Fibroblast of pulmonary artery (primary cell): ENCODE data around the gene FSHR.

Experiments used
- DNase-seq: peaks from one replicate; pipeline ENCODE4 v3.0.0-alpha.2; 2010; ENCODE audit warnings: low read depth
- H3K4me3 ChIP-seq: replicated peaks from 2 replicates; pipeline ENCODE4 v1.5.1; 2011; ENCODE audit warnings: low read depth, mild to moderate bottlenecking, control low read depth, low read length, moderate library complexity
- TF ChIP-seq, protein P1 (sequence below): IDR thresholded peaks from 2 replicates; pipeline ENCODE4 v1.5.1; 2011; ENCODE audit warnings: mild to moderate bottlenecking, control low read depth, low read length, inconsistent platforms; ENCODE audit errors: missing control alignments

FSHR gene

DNA sequence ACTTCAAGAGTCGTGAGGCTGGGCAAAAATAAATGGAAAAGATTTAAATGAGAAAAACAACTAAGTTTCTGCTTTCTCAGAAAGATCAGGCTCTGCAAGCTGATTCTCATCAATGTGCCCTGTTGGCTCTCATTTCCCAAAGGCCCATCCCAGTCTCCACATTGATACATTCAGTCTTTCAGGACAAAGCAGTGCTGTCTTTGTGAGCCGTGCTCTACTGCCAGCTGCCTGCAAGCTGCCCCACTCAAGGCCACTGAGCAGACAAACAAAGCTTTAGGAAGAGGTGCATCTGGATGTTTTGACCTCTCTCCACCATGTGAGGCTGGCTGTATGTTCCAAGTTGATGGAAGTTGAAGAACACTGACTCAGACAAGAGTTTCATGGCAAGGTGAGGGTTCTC is 48.8 kb downstream of the FSHR start:
- TF ChIP-seq, protein P1, sequence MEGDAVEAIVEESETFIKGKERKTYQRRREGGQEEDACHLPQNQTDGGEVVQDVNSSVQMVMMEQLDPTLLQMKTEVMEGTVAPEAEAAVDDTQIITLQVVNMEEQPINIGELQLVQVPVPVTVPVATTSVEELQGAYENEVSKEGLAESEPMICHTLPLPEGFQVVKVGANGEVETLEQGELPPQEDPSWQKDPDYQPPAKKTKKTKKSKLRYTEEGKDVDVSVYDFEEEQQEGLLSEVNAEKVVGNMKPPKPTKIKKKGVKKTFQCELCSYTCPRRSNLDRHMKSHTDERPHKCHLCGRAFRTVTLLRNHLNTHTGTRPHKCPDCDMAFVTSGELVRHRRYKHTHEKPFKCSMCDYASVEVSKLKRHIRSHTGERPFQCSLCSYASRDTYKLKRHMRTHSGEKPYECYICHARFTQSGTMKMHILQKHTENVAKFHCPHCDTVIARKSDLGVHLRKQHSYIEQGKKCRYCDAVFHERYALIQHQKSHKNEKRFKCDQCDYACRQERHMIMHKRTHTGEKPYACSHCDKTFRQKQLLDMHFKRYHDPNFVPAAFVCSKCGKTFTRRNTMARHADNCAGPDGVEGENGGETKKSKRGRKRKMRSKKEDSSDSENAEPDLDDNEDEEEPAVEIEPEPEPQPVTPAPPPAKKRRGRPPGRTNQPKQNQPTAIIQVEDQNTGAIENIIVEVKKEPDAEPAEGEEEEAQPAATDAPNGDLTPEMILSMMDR: no peak
- no peak for DNase-seq

DNA sequence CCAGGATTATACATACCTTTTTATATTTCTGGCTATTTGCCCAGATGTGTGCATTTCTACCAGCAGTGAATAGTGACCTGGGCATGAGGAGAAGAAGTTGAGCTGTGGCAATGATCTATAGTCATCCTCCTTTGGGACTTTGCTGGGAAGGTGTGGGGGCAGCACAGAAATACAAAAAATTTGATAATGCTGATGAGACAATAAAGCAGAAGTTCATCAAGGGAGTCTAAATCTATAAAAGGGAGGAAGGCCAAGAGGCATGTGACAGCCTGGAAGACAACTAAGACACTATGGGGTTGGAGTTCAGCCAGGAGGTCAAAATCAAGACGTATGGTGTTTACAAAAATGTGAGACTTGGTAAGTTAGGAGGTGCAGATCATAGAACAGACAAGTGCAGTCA is 52.2 kb downstream of the FSHR start:
- TF ChIP-seq, protein P1: no peak
- no peak for DNase-seq
- H3K4me3 ChIP-seq: no peak overlapping the region

More for the DNA sequence above, 48.8 kb downstream of the FSHR start:
- no peak overlapping the region for H3K4me3 ChIP-seq

DNA sequence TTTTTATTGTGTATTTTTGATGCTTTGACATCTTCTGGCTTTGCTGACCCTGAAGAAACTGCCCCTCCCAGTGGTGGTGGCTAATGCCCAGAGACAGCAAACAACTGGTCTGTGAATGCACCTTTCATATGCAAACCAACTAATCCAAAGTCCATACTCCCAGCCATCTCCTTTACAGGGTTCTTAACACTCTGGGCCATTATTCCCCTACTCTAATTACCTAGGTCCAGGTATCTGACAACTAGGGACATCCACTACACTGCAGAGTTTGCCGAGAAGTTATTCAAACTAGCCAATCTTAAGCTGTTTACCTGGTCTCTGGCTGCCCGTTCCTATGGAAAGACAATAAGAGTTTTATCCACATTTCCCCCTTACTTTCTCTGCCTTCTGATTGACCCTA is 73.6 kb downstream of the FSHR start:
- H3K4me3 ChIP-seq: no peak overlapping the region
- TF ChIP-seq, protein P1: no peak
- no peak for DNase-seq

DNA sequence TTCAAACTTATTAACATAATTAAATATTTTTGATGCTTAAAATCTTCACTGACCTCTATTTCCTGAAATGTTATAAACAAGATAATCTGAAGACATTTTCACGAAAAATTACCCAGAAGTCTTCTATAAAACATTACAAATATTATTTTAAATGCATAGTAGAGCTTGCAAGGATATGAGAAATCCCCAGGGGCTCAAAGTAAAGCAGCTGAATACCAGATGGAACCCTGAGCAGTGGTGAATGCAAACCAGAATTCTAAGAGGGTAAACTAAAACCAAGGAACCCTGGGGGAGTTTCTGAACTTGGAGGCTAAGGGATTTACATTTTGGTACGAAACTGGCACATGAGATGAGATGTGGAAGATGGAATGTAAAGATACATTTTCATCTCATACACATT is 83.6 kb downstream of the FSHR start:
- no peak overlapping the region for H3K4me3 ChIP-seq
- DNase-seq: no peak
- TF ChIP-seq, protein P1: no peak

DNA sequence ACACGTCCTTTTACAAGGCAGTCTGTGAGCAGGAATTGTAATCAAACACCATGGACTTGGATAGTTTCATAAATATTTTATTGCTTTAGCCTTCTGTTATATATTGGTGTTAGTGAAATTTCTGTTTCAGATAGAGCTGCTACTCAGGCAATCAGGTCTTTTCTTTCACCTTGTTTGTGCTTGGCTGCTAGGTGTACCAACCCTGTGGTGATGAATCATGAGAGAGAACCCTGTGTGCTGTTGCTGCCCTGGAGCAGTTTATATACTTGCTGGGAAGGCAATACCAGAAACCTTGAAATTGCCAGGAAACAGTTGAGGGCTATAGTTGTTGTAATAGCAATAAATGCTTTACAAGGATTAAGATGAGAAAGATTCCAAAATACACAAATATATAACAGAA is 84.5 kb downstream of the FSHR start:
- TF ChIP-seq, protein P1: no peak
- DNase-seq: no peak
- no peak overlapping the region for H3K4me3 ChIP-seq

DNA sequence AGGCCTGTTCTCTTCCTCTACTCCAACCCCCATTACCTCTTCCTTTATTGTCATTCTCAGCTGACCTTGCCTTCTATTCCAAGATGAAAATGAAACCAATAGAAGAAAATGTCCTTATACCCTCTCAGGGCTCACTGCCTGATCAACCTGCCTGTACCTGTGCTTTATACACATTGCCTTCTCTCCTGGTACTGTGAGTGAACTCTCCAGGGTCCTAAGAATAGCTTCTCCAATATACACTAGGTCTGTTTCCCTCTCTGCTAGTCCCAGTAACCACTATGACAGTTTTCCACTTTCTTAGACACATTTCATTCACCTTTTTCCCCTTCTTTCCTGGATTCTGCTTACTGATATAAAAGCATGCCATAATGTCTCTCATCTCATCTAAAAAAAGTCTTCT is 85.7 kb downstream of the FSHR start:
- H3K4me3 ChIP-seq: no peak overlapping the region
- TF ChIP-seq, protein P1: no peak
- DNase-seq: no peak

DNA sequence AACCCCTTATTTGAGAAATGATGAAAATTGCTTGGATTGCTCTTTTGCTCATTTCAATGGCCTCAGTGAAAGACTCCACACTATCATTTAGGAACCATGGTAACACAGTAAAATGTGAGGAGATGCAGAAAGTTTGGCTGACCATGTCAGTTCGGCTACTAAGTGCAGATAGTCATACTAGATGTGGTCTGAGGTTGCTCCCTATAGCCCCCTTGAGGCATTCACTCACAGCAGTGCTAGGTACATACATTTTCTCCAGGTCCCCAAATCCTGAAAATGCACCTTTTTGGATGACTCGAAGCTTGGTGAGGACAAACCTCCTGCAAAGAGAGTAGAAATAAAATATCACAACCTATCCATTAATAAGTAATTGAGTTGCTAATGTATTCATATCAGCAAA is 86.3 kb downstream of the FSHR start:
- DNase-seq: no peak
- H3K4me3 ChIP-seq: no peak overlapping the region
- TF ChIP-seq, protein P1: no peak
